Posterior vena cava (tissue), 2 donors: ENCODE results near the gene SEMA5B. TPM values are rescaled to one million over a fixed set of nuclear protein-coding genes. Genes with fewer than 3 reads are reported as not detected.
A peak's percentile ranks its signal among the peaks of the same experiment; 100 is the strongest.

ENCODE experiments used
- DNase-seq: peaks from one replicate; pipeline ENCODE4 v3.0.0-alpha.2; 2020; ENCODE audit warnings: low spot score
- intact Hi-C, 2 donors: fragments of 100-400 bp; cut with DNase I; formaldehyde crosslinking; loops; one replicate each; pipeline versions ENCODE4 v1.14.1 to v1.14.2; 2022 to 2023
- total RNA-seq, 2 donors: library from RNA; stranded (reverse); fragmentation: NEBNext Ultra II Directional; extraction: Animal tissue kit (Norgen Biotek cat#: 25700); gene quantifications; one replicate each; pipeline ENCODE4 v1.2.1, GENCODE V29; 2021
- donor health status: DM: yes; HTN: yes; CAD: no.
- donor health status: DM: yes; HTN: yes; CAD: no.

SEMA5B gene
- total RNA-seq, 2 donors from 2014 or later = 0.93 to 1.3 TPM

DNA sequence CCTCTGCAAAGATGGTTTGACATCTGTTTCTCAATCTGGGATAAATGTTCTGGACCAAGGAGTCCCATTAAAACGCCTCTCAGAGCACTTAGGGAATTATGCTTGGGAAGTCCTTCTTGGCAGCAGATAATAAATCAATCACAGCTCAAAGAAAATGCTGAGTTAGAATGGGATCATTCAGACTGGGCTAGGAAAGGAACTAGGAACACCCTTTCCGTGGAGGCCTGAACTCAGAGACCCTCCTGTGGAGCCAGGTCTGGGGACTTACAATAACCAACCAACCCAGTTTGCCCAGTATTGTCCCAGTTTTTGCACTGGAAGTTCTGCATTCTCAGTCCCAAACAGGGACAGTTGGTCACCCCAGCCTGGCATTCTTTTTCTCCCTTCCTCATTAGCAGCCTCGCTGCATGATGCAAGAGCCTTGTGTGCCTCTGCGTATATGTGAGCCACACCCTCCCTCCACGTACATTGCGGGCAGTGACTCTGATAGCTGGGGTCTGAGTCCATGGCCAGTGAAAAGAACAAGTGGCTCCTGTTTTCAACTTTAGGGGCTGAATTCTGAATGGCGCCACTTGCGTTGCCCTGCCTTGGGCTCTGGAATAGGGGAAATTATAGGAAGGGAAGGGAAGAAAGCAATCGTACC lies 88.7 kb downstream of the SEMA5B start:
- peak; percentile 79 for DNase-seq
- intact Hi-C loops = no loop called here

DNA sequence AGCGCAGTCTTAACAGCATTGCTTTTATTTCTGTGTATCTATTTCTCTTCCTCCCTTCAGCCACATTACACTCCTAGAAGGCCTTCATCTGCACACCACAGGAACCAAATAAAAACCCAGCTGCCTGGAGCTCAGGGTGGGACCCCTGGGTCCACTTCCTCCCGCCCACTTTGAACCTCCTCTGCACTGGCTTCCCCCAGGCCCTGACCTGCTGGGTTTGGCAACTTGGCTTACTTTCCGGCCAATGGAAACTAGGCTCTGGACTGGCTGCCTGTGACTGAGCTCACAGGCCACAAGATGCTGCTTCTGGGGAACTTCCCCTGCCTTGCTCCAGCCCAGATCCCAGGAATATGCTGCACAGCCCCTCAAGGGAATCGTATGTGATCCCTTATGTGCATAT lies 89.8 kb downstream of the SEMA5B start:
- intact Hi-C loops = no loop called here
- peak; percentile 60 for DNase-seq

DNA sequence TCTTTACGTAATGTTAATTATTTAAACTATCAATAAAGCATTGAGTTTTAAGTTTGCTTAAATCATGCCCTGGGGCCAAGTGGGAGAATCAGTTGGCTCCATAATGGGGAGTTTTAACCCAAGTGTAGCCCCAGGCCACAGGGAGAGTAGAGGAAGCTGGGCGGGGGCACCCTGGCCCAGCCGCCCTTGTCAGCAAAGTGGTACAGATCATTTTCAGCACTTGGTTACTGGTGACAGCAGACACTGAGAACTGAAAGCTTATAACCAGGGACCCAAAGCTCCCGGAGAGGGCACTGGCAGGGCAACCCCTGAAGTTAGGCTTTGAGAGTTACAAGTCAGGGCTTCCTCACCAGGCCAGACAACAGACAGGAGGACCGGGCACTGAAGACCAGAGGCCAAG lies 90.6 kb downstream of the SEMA5B start:
- DNase-seq = peak; percentile 74
- intact Hi-C loops = no loop called here

DNA sequence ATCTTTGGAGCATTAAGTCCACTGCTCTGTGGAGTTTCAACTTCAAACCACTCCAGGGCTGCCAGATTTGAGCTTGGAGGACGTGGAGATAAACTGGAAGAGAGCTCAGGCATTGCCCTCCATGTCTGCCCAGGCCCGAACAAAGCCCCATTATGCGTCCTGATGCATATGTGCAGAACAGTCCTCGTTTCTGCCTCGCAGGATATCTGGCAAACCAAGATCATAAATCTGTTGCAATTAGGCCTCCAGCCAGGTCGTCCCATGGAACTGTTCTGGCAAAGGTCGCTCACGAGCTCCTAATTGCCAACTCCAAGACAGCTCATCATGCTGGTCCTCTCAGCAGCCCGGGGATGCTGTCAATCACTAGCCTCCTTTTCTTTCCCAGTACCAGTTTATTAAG lies 91.2 kb downstream of the SEMA5B start:
- intact Hi-C loops = no loop called here

DNA sequence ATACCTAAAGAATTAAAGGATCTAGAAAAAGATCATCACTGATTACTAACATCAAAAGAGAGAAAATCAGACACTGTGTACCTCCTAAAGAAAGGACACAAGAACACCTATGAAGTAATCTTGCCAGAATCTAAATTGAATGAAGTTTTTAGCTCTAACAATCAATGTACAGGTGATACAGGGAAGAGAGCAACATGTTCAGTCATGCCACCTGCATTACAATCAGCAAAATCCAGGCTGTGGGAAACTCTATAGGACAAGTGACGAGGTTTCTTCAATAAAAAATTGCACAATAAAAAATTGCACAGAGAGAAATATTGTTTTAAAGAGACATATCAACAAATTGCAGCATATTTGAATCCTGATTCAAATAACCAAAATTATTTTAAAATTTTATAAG lies 93.3 kb downstream of the SEMA5B start:
- intact Hi-C loops = no loop called here
- no peak for DNase-seq

More for the DNA sequence above, 91.2 kb downstream of the SEMA5B start:
- DNase-seq = peak; percentile 30

DNA sequence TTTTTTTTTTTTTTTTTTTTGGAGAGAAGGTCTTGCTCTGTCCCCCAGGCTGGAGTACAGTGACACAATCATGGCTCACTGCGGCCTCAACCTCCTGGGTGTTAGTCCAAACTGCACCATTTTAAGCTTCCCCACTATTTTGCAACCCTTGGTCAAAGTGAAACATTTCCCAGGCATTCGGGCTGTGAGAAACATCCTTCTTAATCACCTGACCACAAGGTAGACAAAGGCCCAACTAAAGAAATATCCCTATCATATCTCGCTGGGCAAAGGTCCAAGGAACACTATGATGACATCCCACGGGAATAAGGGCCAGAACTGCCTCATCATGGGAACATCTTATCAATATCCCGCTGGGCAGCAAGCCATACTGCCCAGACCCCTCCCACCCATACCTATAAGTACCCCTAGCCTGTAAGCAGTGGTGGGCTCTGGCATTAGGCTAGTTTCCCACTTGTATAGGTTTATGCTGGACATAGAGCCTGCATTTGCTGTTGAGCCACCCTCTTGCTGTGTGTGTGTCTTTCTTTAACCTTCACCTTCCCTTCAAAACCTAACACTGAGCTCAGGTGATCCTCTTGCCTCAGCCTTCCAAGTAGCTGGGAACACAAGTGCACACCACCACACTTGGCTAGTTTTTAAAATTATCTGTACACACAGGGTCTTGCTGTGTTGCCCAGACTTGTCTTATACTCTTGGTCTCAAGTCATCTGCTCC lies 95.2 kb downstream of the SEMA5B start:
- DNase-seq = peak; percentile 8
- intact Hi-C loops = no loop called here

DNA sequence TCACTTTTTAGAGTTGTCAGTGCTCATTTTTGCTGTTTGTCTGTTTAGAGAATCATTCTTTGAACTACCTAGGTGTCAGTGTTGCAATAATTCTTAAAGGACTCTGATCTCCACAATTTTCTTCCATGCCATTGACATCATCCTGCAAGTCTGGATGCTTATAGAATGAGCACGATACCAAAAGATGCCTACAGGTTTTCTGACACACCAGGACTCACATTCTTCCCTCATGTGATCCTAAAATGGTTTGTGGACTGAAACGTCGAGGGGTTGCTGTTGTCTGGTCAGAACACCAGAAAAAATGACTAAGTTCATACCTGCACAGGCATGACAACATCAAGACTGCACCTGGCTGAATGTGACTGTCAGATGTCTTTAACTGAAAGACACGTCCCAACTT lies 95.9 kb downstream of the SEMA5B start:
- intact Hi-C loops = no loop called here
- DNase-seq = no peak

DNA sequence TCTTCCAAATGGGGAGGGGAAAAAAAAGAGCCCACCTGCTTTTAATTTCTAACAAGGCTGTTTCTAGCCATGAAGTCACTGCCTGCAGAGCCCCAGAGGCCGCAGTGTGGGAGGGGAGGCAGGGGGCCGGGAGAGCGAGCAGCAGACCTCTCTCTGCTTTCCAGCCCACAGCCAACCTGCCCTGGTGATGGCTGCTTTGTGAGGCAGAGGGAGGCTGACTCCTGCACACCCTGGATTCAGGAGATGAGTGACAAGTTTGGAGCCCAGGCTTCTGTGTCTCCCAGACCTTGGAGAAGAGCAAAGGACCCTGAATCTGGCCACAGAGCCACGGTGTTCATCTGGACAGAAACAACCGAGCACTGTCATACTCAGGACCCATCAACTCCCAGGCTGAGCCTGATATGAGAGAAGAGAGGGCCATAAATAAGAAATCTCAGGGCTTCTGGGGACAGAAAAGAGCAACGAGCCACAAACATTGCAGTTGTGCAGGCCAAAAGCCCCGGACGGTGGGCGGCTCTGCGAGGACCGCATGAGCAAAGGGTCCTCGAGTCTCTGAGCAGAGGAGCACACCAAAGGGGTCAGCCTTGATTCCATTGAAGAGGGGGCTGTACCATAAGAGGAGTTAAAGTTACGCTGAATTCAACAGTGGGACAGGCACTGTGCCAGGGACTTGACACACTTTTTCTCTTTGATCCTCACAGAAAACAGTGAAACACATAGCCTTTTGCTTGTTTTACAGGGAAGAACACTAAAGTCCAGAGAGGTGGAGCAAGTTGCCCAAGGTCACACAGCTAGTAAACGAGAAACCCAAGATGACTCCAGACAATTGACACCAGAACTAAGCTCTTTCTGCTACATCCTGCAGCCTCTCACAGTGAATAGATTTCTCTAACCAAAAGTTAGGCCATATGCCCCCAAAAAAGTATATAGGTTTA lies 97.2 kb downstream of the SEMA5B start:
- intact Hi-C loops = no loop called here
- DNase-seq = peak; percentile 42

DNA sequence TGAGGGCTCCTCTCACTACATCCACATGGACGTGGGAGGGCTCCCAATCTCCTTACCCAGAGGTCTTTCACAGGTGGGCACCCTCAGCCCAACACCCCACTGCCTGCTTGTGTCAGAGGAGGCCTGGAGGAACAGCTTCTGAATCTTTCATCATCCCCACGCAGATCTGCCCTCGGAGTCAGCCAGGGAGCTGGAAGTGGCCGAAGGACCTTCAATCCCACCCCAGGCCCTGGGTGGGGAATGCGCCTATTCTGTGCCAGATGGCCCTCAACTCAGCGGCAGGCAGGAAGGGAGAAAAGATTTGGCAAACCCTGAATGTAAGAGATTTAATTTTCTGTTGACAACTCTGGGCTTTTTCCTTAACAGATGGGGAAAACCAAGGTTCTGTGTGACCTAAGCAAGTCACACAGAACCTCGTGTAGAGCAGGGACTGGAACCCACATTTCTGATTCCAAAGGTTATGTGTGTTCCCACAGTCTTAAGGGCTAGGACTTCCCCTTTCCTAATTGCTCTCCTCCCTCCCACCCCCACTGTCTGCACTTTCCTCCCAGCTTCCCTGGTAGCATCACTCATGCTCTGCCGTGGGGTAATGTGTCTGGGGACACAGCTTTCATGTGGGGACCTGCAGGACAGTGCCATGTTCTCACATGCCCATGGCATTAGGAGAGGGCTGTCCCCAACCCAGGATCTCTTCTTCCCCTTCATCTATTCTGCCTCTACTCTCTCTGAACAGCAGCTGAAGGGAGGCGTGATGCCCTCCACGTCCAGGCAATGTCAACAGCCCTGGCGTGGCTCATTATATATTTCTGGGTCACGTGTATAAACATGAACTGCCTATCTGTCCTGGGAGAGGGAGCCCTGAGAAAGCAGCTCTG lies 98.1 kb downstream of the SEMA5B start:
- intact Hi-C loops = no loop called here
- DNase-seq = peak; percentile 70

DNA sequence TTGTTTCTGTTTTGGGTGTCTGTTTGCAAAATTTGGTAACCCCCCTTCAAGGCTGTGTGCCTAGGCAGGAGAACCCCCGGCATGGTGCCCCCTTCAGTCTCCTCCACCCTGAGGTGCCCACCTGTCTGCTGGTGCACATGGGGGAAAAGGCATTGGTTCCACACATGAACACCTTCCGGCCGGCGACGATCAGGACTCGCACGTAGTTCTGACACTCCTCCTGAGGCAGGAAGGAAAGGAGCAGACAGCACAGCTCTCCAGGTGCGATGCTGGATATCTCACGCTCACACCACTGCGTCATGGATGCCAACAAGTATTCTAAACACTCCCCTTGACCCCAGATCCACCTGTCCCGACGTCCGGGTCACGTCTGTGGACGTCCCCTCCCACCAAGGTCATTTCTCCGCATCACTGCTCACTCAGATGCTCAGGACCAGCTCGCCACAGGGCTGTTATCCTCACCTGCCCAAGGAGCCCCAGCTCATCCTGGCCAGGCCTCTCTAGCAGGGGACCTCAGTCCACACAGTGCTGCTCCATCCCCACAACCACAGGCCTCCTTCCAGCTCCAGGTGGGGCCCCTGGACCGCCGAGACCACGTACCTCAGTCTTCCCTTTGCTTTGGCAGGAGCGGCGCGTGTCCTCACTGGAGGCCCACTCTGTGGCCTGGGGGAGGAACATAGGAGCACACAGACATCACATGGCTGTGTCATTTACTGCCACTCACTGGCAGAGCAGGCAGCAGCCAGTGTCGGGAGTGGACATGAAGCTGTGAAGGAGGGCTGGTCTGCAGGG lies 99.0 kb downstream of the SEMA5B start:
- intact Hi-C loops = no loop called here
- DNase-seq = peak; percentile 75

DNA sequence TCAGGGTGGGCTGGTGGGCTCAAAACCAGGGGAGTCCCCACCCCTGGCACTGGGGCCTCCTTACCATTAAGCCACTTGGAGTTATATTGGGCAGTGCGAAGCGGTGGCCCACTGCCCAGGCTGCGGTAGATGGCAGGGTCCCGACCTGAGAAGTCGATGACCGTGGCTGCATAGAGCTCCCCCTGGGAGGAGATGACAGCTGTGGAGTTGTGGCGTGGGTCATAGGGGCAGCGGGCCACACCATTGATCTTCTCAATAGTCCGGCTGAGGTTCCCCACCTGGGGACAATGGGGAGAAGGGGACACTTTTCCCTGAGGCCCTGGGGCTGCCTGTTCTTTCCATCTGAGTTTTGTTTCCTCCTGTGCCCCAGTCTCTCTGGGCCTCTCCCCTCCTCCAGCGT lies 99.8 kb downstream of the SEMA5B start:
- DNase-seq = peak; percentile 64

DNA sequence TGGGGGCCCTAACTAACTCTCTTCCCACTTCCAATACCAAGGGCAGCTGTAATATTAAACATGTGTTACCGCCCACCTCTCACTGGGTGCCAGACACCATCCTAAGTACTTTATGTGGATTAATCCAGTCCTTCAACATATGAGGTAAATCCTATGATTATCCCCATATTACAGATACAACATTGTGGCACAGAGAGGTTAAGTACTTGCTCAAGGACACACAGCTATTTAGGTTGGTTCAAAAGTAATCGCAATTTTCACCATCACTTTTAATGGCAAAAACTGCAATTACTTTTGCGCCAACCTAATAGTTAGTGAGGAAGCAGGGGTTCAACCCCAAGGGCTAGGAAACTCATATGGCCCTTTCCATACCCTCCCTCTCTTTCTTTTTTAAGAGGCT lies 100.8 kb downstream of the SEMA5B start:
- intact Hi-C loops = loop anchor here in 1 of 2 donors (2.0 kb wide), 1 partner anchor 302 kb away; no protein-coding TSS in a partner anchor
- DNase-seq = no peak

More for the DNA sequence above, 99.8 kb downstream of the SEMA5B start:
- intact Hi-C loops = loop anchor here in 1 of 2 donors (2.0 kb wide), 1 partner anchor 301 kb away; no protein-coding TSS in a partner anchor

DNA sequence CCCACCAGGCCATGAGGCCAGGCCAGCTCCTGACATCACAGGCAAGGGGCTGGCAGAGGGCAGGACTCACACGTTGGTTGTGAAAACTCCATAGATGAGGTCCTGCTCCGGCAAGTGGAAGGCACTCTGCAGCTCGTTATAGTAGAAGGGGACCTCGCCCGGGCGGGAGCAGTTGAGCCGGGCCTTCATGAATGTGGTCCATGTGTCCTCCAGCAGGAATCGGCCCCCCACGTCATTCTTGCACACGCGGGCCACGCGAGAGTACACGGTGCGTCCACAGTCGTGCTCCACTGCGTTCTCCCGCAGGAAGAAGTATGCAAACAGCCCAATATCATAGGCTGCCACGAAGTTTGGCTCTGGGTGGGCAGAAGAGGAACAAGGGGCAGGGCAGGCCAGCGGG lies 101.2 kb downstream of the SEMA5B start:
- no peak for DNase-seq
- intact Hi-C loops = loop anchor here in 1 of 2 donors (2.0 kb wide), 1 partner anchor 302 kb away; no protein-coding TSS in a partner anchor

DNA sequence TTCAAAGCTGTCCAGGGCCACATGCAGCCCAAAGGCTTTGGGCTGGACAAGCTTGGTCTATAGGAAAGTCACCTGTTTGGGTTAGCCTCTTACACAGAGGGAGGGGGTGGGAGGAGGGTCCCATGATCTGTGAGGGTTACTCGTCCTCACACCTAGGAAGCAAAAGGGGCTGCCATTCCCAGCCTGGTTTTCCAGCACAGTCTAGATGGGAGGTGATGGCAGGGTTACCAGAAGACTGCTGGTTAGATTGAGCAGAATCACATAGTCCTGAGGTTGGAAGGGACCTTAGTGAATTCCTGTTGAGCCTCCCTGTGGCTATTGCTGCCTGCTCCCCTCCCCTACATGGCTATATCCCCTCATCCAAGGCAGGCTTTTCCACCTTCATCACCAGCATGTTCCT lies 101.8 kb downstream of the SEMA5B start:
- intact Hi-C loops = loop anchor here in 1 of 2 donors (2.0 kb wide), 1 partner anchor 303 kb away; no protein-coding TSS in a partner anchor
- DNase-seq = no peak

DNA sequence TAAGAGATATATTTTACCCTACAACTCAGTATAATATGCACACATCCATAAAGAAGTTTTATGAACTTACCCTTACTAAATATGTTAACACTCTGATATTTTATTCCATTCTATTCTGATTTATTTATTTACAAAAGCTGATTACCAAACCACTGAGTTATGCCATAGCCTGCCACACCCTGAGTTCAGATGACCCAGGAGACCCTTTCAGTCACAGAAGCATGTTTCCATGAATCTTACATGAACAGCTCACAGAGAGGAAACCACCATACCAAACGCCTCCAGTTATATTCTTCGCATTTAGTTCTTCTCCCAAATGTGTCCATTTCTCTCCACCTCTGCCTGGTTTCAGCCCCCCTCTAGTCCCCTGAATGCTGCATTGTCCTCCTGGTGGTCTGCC lies 103.5 kb downstream of the SEMA5B start:
- intact Hi-C loops = no loop called here
- DNase-seq = peak; percentile 5

DNA sequence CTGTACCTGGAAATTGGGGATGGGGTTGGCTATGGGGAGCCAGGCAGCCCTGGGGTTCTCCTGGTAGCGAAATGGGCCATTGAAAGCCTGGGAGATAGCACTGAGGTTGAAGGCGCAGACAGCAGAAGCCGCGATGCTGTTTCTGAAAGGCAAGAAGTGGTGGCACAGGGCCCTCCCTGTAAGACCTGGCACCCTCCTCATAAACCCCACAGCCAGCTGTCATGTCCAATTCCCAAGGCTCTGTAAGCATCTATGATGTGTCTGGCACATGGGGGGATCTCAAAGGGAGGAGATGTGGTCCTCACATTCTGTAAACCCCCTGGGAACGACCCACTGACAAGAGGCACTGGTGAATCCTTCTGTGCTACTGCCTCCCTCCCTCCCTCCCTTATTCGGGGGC lies 104.0 kb downstream of the SEMA5B start:
- peak; percentile 24 for DNase-seq
- intact Hi-C loops = no loop called here

DNA sequence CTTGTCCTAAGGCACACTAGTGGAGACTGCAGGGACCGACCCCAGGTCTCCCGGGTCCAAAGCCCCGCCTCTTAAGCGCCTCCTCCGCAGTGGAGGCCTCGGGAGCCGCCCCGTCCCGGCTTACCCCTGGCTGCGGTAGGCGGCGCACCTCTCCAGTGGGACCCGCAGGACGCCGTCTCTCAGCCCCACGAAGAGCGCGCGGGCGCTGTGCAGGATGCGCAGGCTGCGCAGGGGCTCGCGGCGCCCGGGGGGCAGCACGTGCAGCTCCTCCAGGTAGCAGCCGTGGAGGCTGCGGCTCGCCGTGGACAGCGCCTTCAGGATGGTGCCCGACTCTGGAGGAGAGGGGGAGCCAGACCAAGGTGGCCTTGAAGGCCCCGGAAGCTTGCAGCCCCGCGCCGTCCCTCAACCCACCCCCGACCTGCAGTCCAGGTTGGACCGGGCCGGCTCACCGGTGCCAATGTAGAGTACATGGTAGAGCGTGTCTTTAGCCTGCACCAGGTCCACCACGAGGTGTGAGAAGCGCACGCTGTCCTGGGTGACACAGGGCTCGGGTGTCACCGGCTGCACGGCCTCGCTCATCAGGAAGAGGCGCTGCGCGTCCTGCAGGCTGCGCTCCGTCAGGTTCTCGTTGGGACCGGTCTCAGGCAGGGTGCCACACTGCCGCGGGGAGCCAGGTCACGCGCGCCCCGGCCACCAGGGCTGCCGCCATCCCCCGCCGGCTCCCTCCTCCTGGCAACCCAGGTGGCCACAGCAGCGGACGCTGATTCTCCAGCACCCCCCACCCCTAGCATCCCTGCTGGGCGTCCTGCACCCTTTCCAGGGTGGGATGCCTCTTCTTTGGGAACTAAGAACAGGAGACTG lies 105.5 kb downstream of the SEMA5B start:
- DNase-seq = peak; percentile 81
- intact Hi-C loops = no loop called here
